Measurements from ENCODE around the gene PTPRM.

PTPRM gene

GRCh38 chr18:7677001-7677400, 109.9 kb downstream of the PTPRM start:
- H3K9me3 ChIP-seq (ENCODE audit: control insufficient read depth, insufficient read depth, low read depth, low read length): no peaks in the 10 kb centered on the region
- POLR2A ChIA-PET: no interaction called here
- no peak overlapping the region for H3K27ac ChIP-seq (ENCODE audit: extremely low read depth, low read depth, low read length)
- TF ChIP-seq PRDM6 (tag by site-specific recombination; IDR thresholded peaks at IDR 0.05) (peak; percentile 42), IKZF3 (tag by site-specific recombination; IDR thresholded peaks at IDR 0.05) (no peak), GLI2 (tag by site-specific recombination; IDR thresholded peaks at IDR 0.05; ENCODE audit: borderline replicate concordance, low read depth) (no peak)
- CTCF ChIA-PET: no interaction called here
- H3K4me1 ChIP-seq (ENCODE audit: control insufficient read depth, insufficient read depth, low read length): peaks cover 6% of the 10 kb centered on the region
- H3K4me3 ChIP-seq (ENCODE audit: low read depth, low read length): no peak overlapping the region
- no peaks in the 10 kb centered on the region for H3K36me3 ChIP-seq (ENCODE audit: control insufficient read depth in 2 of 2, insufficient read depth in 1 of 2, low read length in 2 of 2)

- no peak for TF ChIP-seq ZBTB1 (tag by site-specific recombination; IDR thresholded peaks at IDR 0.05)
- TF ChIP-seq ZNF121 (tag by site-specific recombination; IDR thresholded peaks at IDR 0.05): no peak
- TF ChIP-seq ZEB2 (tag by site-specific recombination; IDR thresholded peaks at IDR 0.05): no peak
- no peak for TF ChIP-seq ZNF747 (tag by site-specific recombination; IDR thresholded peaks at IDR 0.05)
- TF ChIP-seq ZBTB44 (tag by site-specific recombination; IDR thresholded peaks at IDR 0.05): no peak
- no peak for TF ChIP-seq ZNF274 (IDR thresholded peaks at IDR 0.05; ENCODE audit: low read length)
- TF ChIP-seq ZNF274 (tag by site-specific recombination; IDR thresholded peaks at IDR 0.05; ENCODE audit: borderline replicate concordance): no peak
- TF ChIP-seq, protein P1, sequence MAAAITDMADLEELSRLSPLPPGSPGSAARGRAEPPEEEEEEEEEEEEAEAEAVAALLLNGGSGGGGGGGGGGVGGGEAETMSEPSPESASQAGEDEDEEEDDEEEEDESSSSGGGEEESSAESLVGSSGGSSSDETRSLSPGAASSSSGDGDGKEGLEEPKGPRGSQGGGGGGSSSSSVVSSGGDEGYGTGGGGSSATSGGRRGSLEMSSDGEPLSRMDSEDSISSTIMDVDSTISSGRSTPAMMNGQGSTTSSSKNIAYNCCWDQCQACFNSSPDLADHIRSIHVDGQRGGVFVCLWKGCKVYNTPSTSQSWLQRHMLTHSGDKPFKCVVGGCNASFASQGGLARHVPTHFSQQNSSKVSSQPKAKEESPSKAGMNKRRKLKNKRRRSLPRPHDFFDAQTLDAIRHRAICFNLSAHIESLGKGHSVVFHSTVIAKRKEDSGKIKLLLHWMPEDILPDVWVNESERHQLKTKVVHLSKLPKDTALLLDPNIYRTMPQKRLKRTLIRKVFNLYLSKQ (tag by site-specific recombination; IDR thresholded peaks at IDR 0.05; ENCODE audit: borderline replicate concordance): no peak
- TF ChIP-seq ZNF596 (tag by site-specific recombination; IDR thresholded peaks at IDR 0.05): no peak
- no peak for TF ChIP-seq ZNF426 (tag by site-specific recombination; IDR thresholded peaks at IDR 0.05)
- TF ChIP-seq ZNF155 (tag by site-specific recombination; IDR thresholded peaks at IDR 0.05): no peak
- TF ChIP-seq TCF7L2 (IDR thresholded peaks at IDR 0.05; ENCODE audit: borderline replicate concordance, low read depth, low read length): no peak
- TF ChIP-seq KLF8 (tag by site-specific recombination; IDR thresholded peaks at IDR 0.05): no peak
- Histone ChIP-seq H3K9me3 (ENCODE audit: control insufficient read depth, insufficient read depth, low read depth, low read length) (no peaks in the 10 kb centered on the region), H3K4me1 (ENCODE audit: control insufficient read depth, insufficient read depth, low read length) (peaks cover 10% of the 10 kb centered on the region), H3K4me3 (ENCODE audit: low read depth, low read length) (no peak overlapping the region), H3K27ac (ENCODE audit: extremely low read depth, low read depth, low read length) (no peak overlapping the region), H3K36me3 (ENCODE audit: control insufficient read depth in 2 of 2, insufficient read depth in 1 of 2, low read length in 2 of 2) (no peaks in the 10 kb centered on the region)
- ChIA-PET POLR2A (no interaction called here), CTCF (no interaction called here)
These were observed 110.3 kb downstream of the PTPRM start for GRCh38 chr18:7677424-7677823.

DNA sequence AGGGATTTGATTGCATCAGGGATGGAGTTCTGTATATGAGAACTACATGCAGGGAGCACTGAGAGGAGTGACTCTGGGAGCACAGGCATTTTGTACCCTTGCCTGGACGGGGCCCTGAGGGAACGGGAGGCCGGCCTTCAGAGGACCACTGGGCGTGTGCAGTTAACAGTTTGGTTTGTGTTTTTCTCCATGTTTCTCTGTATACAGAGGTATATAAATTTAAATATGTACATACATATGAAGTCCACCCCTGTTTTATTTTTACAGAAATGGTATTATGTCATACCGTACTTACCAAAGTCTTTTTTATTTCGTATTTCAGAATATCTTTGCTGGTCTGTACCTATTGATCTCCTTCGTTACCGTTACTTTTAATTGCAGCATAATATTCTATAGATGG, 111.3 kb downstream of the PTPRM start:
- Histone ChIP-seq H3K9me3 (ENCODE audit: control insufficient read depth, insufficient read depth, low read depth, low read length) (no peaks in the 10 kb centered on the region), H3K4me1 (ENCODE audit: control insufficient read depth, insufficient read depth, low read length) (peaks cover 14% of the 10 kb centered on the region), H3K27ac (ENCODE audit: extremely low read depth, low read depth, low read length) (no peak overlapping the region), H3K36me3 (ENCODE audit: control insufficient read depth in 2 of 2, insufficient read depth in 1 of 2, low read length in 2 of 2) (no peaks in the 10 kb centered on the region), H3K4me3 (ENCODE audit: low read depth, low read length) (no peak overlapping the region)
- CTCF ChIA-PET: no interaction called here
- POLR2A ChIA-PET: no interaction called here
- TF ChIP-seq ZBTB10 (tag by site-specific recombination; IDR thresholded peaks at IDR 0.05) (no peak), ZNF501 (tag by site-specific recombination; IDR thresholded peaks at IDR 0.05) (no peak), ZNF133 (tag by site-specific recombination; IDR thresholded peaks at IDR 0.05) (no peak), RBAK (tag by site-specific recombination; IDR thresholded peaks at IDR 0.05) (no peak), ZNF704 (tag by site-specific recombination; IDR thresholded peaks at IDR 0.05) (no peak), ZNF558 (tag by site-specific recombination; IDR thresholded peaks at IDR 0.05) (no peak), ZNF610 (tag by site-specific recombination; IDR thresholded peaks at IDR 0.05; ENCODE audit: borderline replicate concordance) (no peak), ZNF473 (tag by site-specific recombination; IDR thresholded peaks at IDR 0.05) (no peak), ZEB2 (tag by site-specific recombination; IDR thresholded peaks at IDR 0.05) (no peak), ZNF426 (tag by site-specific recombination; IDR thresholded peaks at IDR 0.05) (no peak), ZNF843 (tag by site-specific recombination; IDR thresholded peaks at IDR 0.05) (no peak)

Data from HEK293 (cell line).